Spleen (tissue), 11 donors: ENCODE measurements around the gene YIPF3. TPM values are rescaled to one million over a fixed set of nuclear protein-coding genes. Genes with fewer than 3 reads are reported as not detected.

Experiments used
- DNase-seq: peaks from one replicate; pipeline ENCODE4 v3.0.0-alpha.2; 2020
- H3K27ac ChIP-seq, 8 donors: fragments of 200-600 bp; sonication (generic) in 7 of 8; 1 replicate in 4 of 8; 2 replicates in 4 of 8; pipeline versions ENCODE4 v1.5.0 to v1.8.0; 2016 to 2021; ENCODE audit warnings: inconsistent platforms in 4 of 8, mild to moderate bottlenecking in 4 of 8, moderate library complexity in 1 of 8
- H3K27me3 ChIP-seq, 7 donors: fragments of 200-600 bp; sonication (generic) in 6 of 7; replicated peaks in 1 of 7; 1 replicate in 4 of 7; 2 replicates in 3 of 7; pipeline versions ENCODE4 v1.5.0 to v1.8.0; 2016 to 2021; ENCODE audit warnings: inconsistent platforms in 3 of 7, mild to moderate bottlenecking in 1 of 7
- H3K36me3 ChIP-seq, 6 donors: fragments of 200-600 bp; sonication (generic) in 5 of 6; 1 replicate in 4 of 6; 2 replicates in 2 of 6; pipeline versions ENCODE4 v1.5.0 to v1.8.0; 2016 to 2021; ENCODE audit warnings: inconsistent platforms in 2 of 6
- H3K4me1 ChIP-seq, 6 donors: fragments of 200-600 bp; sonication (generic) in 5 of 6; 1 replicate in 3 of 6; 2 replicates in 3 of 6; pipeline versions ENCODE4 v1.5.0 to v1.8.0; 2016 to 2021; ENCODE audit warnings: inconsistent platforms in 3 of 6
- H3K4me3 ChIP-seq, 8 donors: fragments of 200-600 bp; sonication (generic) in 7 of 8; 1 replicate in 4 of 8; 2 replicates in 4 of 8; pipeline versions ENCODE4 v1.5.0 to v1.8.0; 2016 to 2021; ENCODE audit warnings: inconsistent platforms in 4 of 8, mild to moderate bottlenecking in 4 of 8, moderate library complexity in 2 of 8
- H3K9me3 ChIP-seq, 8 donors: fragments of 200-600 bp; sonication (generic) in 7 of 8; 1 replicate in 4 of 8; 2 replicates in 4 of 8; pipeline versions ENCODE4 v1.5.0 to v1.8.0; 2016 to 2021; ENCODE audit warnings: inconsistent platforms in 4 of 8
- CTCF ChIP-seq, 11 experiments: fragments of 200-600 bp in 7 of 11; fragments of 450-650 bp in 4 of 11; sonication (generic) in 4 of 11; IDR thresholded peaks in 8 of 11; conservative IDR thresholded peaks in 3 of 11; 1 replicate in 7 of 11; 2 replicates in 4 of 11; pipeline versions ENCODE4 v1.4.0 to v1.8.0; 2016 to 2021; ENCODE audit warnings: antibody characterized with exemption in 11 of 11, inconsistent platforms in 4 of 11, mild to moderate bottlenecking in 1 of 11
- POLR2A ChIP-seq, 3 donors: fragments of 450-650 bp; IDR thresholded peaks; one replicate each; pipeline ENCODE4 v1.5.1; 2017; ENCODE audit warnings: antibody characterized with exemption in 3 of 3, mild to moderate bottlenecking in 1 of 3
- POLR2AphosphoS5 ChIP-seq, 3 donors: sonication (generic); formaldehyde crosslinking; IDR thresholded peaks; one replicate each; pipeline ENCODE4 v1.5.1; 2017; ENCODE audit warnings: antibody characterized with exemption in 3 of 3
- WGBS, 5 donors: extraction: QIAGEN DNeasy Blood & Tissue Kit in 3 of 5; methylation state at CpG; one replicate each; pipeline versions ENCODE4 v1.1.5 to v1.1.7; 2013 to 2018; 5-methylcytosine and 5-hydroxymethylcytosine counted together
- intact Hi-C: fragments of 100-400 bp; cut with DNase I; formaldehyde crosslinking; loops from one replicate; pipeline ENCODE4 v1.15.0; 2023; ENCODE audit warnings: low total_unique reads
- polyA plus RNA-seq, 3 donors: library from polyadenylated mRNA; stranded (reverse); fragments of 200-250 nt; gene quantifications; one replicate each; pipeline ENCODE4 v1.2.1, GENCODE V29; 2013
- total RNA-seq, 7 donors: library from RNA; depleted of rRNA in 3 of 7; stranded (reverse); fragments of >200 nt in 3 of 7; fragmentation: NEBNext Ultra II Directional in 4 of 7; extraction: Animal tissue kit (Norgen Biotek cat#: 25700) in 4 of 7; gene quantifications; one replicate each; pipeline versions ENCODE4 v1.1.0 to v1.2.1, GENCODE V29; 2016 to 2021
- donor health status: healthy with polysubstance abuse.
- donor health status: DM: no; HTN: no; CAD: no; lungs with moderate emphysema.
- donor health status: DM: no; HTN: no; CAD: no.
- donor health status: Bipolar disorder and iron deficiency.
- donor health status: healthy.
- donor health status: DM: no; HTN: no; CAD: no.
- donor health status: DM: yes; HTN: yes; CAD: no.

The YIPF3 gene
- total and polyA plus RNA-seq, 10 donors: 38.0 to 80.1 (median 63.8) TPM

GRCh38 chr6:43489277-43490072 is 27.3 kb downstream of the YIPF3 start:
- Histone ChIP-seq H3K4me1 (peaks cover 0 to 13% (median 0%) of the 10 kb centered on the region in 6 donors), H3K27me3 (no peaks in the 10 kb centered on the region), H3K36me3 (peaks cover 0 to 55% (median 0%) of the 10 kb centered on the region in 6 donors), H3K4me3 (no peak overlapping the region), H3K9me3 (no peaks in the 10 kb centered on the region), H3K27ac (no peak overlapping the region)
- no peak for DNase-seq
- TF ChIP-seq CTCF (IDR thresholded peaks at IDR 0.05 in 8 of 11, conservative IDR thresholded peaks at IDR 0.05 in 3 of 11) (no peak), POLR2AphosphoS5 (IDR thresholded peaks at IDR 0.05) (no peak), POLR2A (IDR thresholded peaks at IDR 0.05) (no peak)
- 72 to 94% (median 92%) methylated on average over 10 to 12 of the region's 12 CpGs for WGBS, 5 donors
- intact Hi-C loops: no loop called here

- DNase-seq: no peak
- intact Hi-C loops: no loop called here
- peaks cover 0 to 50% (median 0%) of the 10 kb centered on the region in 6 donors for H3K36me3 ChIP-seq
- no peaks in the 10 kb centered on the region for H3K9me3 ChIP-seq
- TF ChIP-seq POLR2A (IDR thresholded peaks at IDR 0.05) (no peak), POLR2AphosphoS5 (IDR thresholded peaks at IDR 0.05) (no peak), CTCF (IDR thresholded peaks at IDR 0.05 in 8 of 11, conservative IDR thresholded peaks at IDR 0.05 in 3 of 11) (no peak)
- 61 to 84% (median 75%) methylated on average over 4 of the region's 4 CpGs for WGBS, 5 donors
- peaks cover 0 to 13% (median 0%) of the 10 kb centered on the region in 6 donors for H3K4me1 ChIP-seq
- H3K27me3 ChIP-seq: no peaks in the 10 kb centered on the region
- no peak overlapping the region for H3K4me3 ChIP-seq
- no peak overlapping the region for H3K27ac ChIP-seq
Observed at GRCh38 chr6:43488667-43489276, 28.0 kb downstream of the YIPF3 start.

DNA sequence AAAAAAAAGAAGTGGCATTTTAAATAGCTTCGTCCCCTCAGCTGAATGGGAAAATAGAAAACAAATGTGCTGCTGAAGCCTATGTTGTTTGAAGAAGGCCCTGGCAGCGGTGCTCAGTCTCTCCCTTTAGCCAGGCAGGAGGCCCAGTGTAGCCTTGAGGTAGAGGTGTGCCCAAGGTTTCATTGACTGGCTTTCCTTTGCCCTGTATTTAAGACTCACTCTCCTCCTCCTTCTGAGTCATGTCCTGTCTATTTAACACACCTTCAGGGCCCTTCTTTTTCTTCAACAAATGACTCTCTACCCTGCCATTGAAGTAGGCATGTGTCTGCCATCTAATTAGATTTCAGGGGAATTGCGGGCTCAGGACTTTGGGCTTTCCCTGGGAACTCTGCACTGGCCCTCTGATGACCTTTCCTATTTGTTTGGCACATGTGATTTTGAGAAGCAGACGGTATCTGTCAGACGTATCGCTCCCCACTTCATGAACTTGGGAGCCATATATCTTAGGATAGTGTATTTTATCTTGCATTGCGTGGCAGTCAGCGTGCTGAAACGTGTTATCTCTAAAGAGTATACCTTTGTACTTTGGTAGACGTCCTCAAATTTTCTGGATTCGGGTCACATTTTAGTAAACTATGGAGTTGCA is 35.0 kb downstream of the YIPF3 start:
- H3K4me1 ChIP-seq: peaks cover 16 to 63% (median 38%) of the 10 kb centered on the region in 6 donors
- TF ChIP-seq CTCF (IDR thresholded peaks at IDR 0.05 in 8 of 11, conservative IDR thresholded peaks at IDR 0.05 in 3 of 11) (no peak), POLR2AphosphoS5 (IDR thresholded peaks at IDR 0.05) (no peak), POLR2A (IDR thresholded peaks at IDR 0.05) (no peak)
- H3K27ac ChIP-seq: no peak overlapping the region
- no peak overlapping the region for H3K4me3 ChIP-seq
- H3K27me3 ChIP-seq: no peaks in the 10 kb centered on the region
- H3K9me3 ChIP-seq: no peaks in the 10 kb centered on the region
- peaks cover 0 to 20% (median 0%) of the 10 kb centered on the region in 6 donors for H3K36me3 ChIP-seq
- intact Hi-C loops: no loop called here
- no peak for DNase-seq
- 91 to 93% (median 92%) methylated on average over 11 of the region's 11 CpGs for WGBS, 5 donors

DNA sequence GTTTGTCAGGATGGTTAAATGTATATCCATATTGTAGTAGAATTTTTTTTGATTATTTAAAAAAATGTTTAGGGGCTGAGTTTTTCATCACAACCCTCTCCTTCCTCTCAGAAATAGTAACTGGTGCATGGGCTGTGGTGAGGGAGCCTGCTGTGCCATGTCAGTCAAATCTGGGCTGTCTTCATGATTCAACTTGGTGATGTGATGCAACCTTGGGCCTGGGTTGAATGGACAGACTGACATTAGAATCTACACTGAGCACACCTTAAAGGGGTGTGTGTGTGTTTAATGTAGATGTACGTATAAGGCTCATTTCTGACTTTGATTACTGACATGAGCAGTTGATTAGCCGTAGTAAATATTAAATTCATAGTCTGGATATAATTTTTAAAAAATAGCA is 35.7 kb downstream of the YIPF3 start:
- no peak for DNase-seq
- TF ChIP-seq POLR2AphosphoS5 (IDR thresholded peaks at IDR 0.05): no peak
- TF ChIP-seq CTCF (IDR thresholded peaks at IDR 0.05 in 8 of 11, conservative IDR thresholded peaks at IDR 0.05 in 3 of 11): no peak
- TF ChIP-seq POLR2A (IDR thresholded peaks at IDR 0.05): no peak
- 91 to 96% (median 93%) methylated on average over 2 of the region's 2 CpGs for WGBS, 5 donors

More for the DNA sequence above, 35.7 kb downstream of the YIPF3 start:
- Histone ChIP-seq H3K27me3 (no peaks in the 10 kb centered on the region), H3K36me3 (peaks cover 0 to 14% (median 0%) of the 10 kb centered on the region in 6 donors), H3K27ac (no peak overlapping the region), H3K4me1 (peaks cover 16 to 65% (median 40%) of the 10 kb centered on the region in 6 donors), H3K4me3 (no peak overlapping the region), H3K9me3 (no peaks in the 10 kb centered on the region)
- intact Hi-C loops: no loop called here
